Liver (tissue), 3 donors: Measurements from ENCODE around the gene INSM1.

Experiments
- EGR1 ChIP-seq, 2 donors: IDR thresholded peaks; 2 replicates each; pipeline ENCODE4 v1.6.1; 2016 to 2018; ENCODE audit warnings: antibody characterized with exemption in 2 of 2, low read depth in 2 of 2
- JUND ChIP-seq, 2 donors: IDR thresholded peaks; 2 replicates each; pipeline ENCODE4 v1.6.1; 2016; ENCODE audit warnings: antibody characterized with exemption in 2 of 2
- RAD21 ChIP-seq, 2 donors: IDR thresholded peaks; 2 replicates each; pipeline ENCODE4 v1.6.1; 2016; ENCODE audit warnings: antibody characterized with exemption in 2 of 2, mild to moderate bottlenecking in 2 of 2
- RXRA ChIP-seq, 2 donors: IDR thresholded peaks; 2 replicates each; pipeline ENCODE4 v1.6.1; 2017 to 2018; ENCODE audit warnings: antibody characterized with exemption in 2 of 2, mild to moderate bottlenecking in 1 of 2
- SP1 ChIP-seq: IDR thresholded peaks from 2 replicates; pipeline ENCODE4 v1.6.1; 2018; ENCODE audit warnings: antibody characterized with exemption, mild to moderate bottlenecking
- TAF1 ChIP-seq: conservative IDR thresholded peaks from 2 replicates; pipeline ENCODE4 v1.6.1; 2016; ENCODE audit warnings: antibody characterized with exemption, mild to moderate bottlenecking
- YY1 ChIP-seq: IDR thresholded peaks from 2 replicates; pipeline ENCODE4 v1.6.1; 2016; ENCODE audit warnings: antibody characterized with exemption, mild to moderate bottlenecking
- TF ChIP-seq, protein P1 (sequence below): IDR thresholded peaks from 2 replicates; pipeline ENCODE4 v1.6.1; 2016; ENCODE audit warnings: antibody characterized with exemption, mild to moderate bottlenecking
- TF ChIP-seq, protein P2 (sequence below): fragments of 150-350 bp; IDR thresholded peaks from 2 replicates; pipeline ENCODE4 v1.5.1; 2017; ENCODE audit warnings: improper control_type of control experiment, low read depth, low read length; ENCODE audit not compliant: missing input control
- TF ChIP-seq, protein P3 (sequence below): IDR thresholded peaks from 2 replicates; pipeline ENCODE4 v1.6.1; 2016; ENCODE audit warnings: antibody characterized with exemption
- donor health status: healthy.
- donor health status: healthy.

DNA sequence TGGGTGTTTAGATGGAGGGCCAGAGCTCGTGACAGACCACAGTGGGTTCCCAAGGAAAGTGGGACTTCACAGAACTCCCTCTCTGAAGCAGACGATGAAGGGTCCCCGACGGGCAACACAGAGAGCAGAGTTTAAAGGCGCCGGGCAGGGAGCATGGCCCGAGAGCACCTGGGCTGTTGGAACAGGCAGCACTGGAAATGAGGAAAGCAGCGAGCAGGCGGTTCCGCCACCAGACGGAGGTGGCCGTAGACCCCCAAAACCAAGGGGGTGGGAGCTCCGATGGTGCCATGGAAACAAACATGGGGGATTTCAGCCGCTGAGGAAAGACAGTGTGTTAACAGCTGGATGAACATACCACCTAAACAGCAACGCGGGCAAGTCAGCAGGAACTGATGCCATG lies 27.5 kb upstream of the INSM1 start:
- TF ChIP-seq SP1 (no peak), YY1 (no peak), TAF1 (no peak), JUND (IDR thresholded peaks at IDR 0.05) (no peak), EGR1 (IDR thresholded peaks at IDR 0.05; ENCODE audit: low read depth in 2 of 2) (no peak), RAD21 (IDR thresholded peaks at IDR 0.05) (no peak), RXRA (IDR thresholded peaks at IDR 0.05) (no peak)
- TF ChIP-seq, protein P1, sequence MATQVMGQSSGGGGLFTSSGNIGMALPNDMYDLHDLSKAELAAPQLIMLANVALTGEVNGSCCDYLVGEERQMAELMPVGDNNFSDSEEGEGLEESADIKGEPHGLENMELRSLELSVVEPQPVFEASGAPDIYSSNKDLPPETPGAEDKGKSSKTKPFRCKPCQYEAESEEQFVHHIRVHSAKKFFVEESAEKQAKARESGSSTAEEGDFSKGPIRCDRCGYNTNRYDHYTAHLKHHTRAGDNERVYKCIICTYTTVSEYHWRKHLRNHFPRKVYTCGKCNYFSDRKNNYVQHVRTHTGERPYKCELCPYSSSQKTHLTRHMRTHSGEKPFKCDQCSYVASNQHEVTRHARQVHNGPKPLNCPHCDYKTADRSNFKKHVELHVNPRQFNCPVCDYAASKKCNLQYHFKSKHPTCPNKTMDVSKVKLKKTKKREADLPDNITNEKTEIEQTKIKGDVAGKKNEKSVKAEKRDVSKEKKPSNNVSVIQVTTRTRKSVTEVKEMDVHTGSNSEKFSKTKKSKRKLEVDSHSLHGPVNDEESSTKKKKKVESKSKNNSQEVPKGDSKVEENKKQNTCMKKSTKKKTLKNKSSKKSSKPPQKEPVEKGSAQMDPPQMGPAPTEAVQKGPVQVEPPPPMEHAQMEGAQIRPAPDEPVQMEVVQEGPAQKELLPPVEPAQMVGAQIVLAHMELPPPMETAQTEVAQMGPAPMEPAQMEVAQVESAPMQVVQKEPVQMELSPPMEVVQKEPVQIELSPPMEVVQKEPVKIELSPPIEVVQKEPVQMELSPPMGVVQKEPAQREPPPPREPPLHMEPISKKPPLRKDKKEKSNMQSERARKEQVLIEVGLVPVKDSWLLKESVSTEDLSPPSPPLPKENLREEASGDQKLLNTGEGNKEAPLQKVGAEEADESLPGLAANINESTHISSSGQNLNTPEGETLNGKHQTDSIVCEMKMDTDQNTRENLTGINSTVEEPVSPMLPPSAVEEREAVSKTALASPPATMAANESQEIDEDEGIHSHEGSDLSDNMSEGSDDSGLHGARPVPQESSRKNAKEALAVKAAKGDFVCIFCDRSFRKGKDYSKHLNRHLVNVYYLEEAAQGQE: no peak
- TF ChIP-seq, protein P2, sequence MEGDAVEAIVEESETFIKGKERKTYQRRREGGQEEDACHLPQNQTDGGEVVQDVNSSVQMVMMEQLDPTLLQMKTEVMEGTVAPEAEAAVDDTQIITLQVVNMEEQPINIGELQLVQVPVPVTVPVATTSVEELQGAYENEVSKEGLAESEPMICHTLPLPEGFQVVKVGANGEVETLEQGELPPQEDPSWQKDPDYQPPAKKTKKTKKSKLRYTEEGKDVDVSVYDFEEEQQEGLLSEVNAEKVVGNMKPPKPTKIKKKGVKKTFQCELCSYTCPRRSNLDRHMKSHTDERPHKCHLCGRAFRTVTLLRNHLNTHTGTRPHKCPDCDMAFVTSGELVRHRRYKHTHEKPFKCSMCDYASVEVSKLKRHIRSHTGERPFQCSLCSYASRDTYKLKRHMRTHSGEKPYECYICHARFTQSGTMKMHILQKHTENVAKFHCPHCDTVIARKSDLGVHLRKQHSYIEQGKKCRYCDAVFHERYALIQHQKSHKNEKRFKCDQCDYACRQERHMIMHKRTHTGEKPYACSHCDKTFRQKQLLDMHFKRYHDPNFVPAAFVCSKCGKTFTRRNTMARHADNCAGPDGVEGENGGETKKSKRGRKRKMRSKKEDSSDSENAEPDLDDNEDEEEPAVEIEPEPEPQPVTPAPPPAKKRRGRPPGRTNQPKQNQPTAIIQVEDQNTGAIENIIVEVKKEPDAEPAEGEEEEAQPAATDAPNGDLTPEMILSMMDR: no peak
- TF ChIP-seq, protein P3, sequence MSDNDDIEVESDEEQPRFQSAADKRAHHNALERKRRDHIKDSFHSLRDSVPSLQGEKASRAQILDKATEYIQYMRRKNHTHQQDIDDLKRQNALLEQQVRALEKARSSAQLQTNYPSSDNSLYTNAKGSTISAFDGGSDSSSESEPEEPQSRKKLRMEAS: no peak
